C4-2B (cell line): ENCODE results near the gene ZNF507.

Experiments used
- ZFX ChIP-seq: fragments of 450-650 bp; IDR thresholded peaks from 2 replicates; pipeline ENCODE4 v1.6.1; 2017
- TF ChIP-seq, protein P1 (sequence below): fragments of 450-650 bp; conservative IDR thresholded peaks from 2 replicates; pipeline ENCODE4 v1.5.1; 2017; ENCODE audit warnings: mild to moderate bottlenecking

DNA sequence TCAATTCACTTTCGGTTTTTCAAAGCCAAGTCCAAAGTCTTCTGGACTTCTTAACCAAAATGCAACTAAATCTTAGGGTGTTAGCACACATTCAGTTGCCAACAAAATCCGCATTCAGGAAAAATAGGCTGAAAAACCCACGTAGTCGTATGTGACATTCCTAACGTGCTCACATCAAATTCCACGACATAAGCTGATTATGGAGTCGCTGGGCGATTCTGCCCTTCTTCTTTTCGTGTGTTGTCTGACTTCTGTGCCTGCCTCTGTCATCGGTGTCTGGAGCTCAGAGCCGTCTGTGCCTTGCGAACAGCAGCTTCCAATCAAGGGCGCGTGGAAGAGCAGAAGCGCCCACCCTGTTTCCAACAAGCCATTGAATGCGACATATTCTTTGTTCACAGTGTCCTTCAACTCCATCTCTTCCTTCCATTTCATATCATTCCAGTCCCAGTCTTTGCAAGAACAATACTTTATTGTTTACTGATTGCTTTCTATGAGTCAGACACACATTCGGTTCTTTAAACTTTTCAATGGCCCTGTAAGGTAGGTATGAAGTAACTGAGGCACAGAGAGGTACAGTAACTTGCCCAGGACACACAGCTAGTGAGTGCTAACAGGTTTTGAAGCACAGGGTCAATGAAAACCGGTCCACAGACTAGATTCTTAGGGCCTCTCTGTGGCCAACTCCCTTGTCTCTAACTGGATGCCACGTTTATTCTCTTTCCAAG, 8.2 kb upstream of the ZNF507 start:
- TF ChIP-seq, protein P1, sequence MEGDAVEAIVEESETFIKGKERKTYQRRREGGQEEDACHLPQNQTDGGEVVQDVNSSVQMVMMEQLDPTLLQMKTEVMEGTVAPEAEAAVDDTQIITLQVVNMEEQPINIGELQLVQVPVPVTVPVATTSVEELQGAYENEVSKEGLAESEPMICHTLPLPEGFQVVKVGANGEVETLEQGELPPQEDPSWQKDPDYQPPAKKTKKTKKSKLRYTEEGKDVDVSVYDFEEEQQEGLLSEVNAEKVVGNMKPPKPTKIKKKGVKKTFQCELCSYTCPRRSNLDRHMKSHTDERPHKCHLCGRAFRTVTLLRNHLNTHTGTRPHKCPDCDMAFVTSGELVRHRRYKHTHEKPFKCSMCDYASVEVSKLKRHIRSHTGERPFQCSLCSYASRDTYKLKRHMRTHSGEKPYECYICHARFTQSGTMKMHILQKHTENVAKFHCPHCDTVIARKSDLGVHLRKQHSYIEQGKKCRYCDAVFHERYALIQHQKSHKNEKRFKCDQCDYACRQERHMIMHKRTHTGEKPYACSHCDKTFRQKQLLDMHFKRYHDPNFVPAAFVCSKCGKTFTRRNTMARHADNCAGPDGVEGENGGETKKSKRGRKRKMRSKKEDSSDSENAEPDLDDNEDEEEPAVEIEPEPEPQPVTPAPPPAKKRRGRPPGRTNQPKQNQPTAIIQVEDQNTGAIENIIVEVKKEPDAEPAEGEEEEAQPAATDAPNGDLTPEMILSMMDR = no peak
- TF ChIP-seq ZFX = no peak
